K562 (cell line): ENCODE measurements around the gene LY6G6F. TPM values are rescaled to one million over a fixed set of nuclear protein-coding genes. Genes with fewer than 3 reads are reported as not detected.

Experiments
- MITF ChIP-seq: IDR thresholded peaks from 2 replicates; pipeline ENCODE4 v1.6.1; 2014; ENCODE audit warnings: antibody characterized with exemption
- NCOA6 ChIP-seq: fragments of 450-650 bp; IDR thresholded peaks from 2 replicates; pipeline ENCODE4 v1.6.1; 2017; ENCODE audit warnings: mild to moderate bottlenecking
- NFE2 ChIP-seq: IDR thresholded peaks from 2 replicates; pipeline ENCODE4 v1.6.1; 2014; ENCODE audit warnings: antibody characterized with exemption, low read depth
- POLR3A ChIP-seq: IDR thresholded peaks from 2 replicates; pipeline ENCODE4 v1.6.1; 2011; ENCODE audit warnings: borderline replicate concordance, mild to moderate bottlenecking, moderate library complexity; ENCODE audit not compliant: insufficient read length, insufficient read depth; ENCODE audit errors: extremely low read depth
- RBM22 ChIP-seq: fragments of 200-400 bp; formaldehyde crosslinking; IDR thresholded peaks from 2 replicates; pipeline ENCODE4 v1.6.1; 2018; ENCODE audit warnings: low read length, low read depth; ENCODE audit not compliant: poor library complexity, severe bottlenecking
- REST ChIP-seq, 2 experiments: fragments of 450-650 bp; formaldehyde crosslinking in 1 of 2; IDR thresholded peaks; 2 replicates each; pipeline versions ENCODE4 v1.4.0 to v1.6.1; 2014 to 2020; ENCODE audit warnings: mild to moderate bottlenecking in 2 of 2, borderline replicate concordance in 1 of 2, low read depth in 1 of 2
- RNF2 ChIP-seq: sonication (generic); IDR thresholded peaks from 2 replicates; pipeline ENCODE4 v1.6.1; 2016
- SMAD1 ChIP-seq: fragments of 150-350 bp; IDR thresholded peaks from 2 replicates; pipeline ENCODE4 v1.6.1; 2014; ENCODE audit warnings: low read length, low read depth; ENCODE audit not compliant: partially characterized antibody
- ZBTB11 ChIP-seq, 3 experiments: fragments of 200-800 bp in 1 of 3; fragments of 250-450 bp in 1 of 3; fragments of 450-650 bp in 1 of 3; sonication (Bioruptor Pico) in 1 of 3; sonication (Bioruptor generic) in 1 of 3; formaldehyde crosslinking in 1 of 3; IDR thresholded peaks; 2 replicates each; pipeline versions ENCODE4 v1.6.1 to v1.8.0; 2016 to 2022; ENCODE audit warnings: mild to moderate bottlenecking in 2 of 3, missing genetic modification characterization in 2 of 3, missing compliant biosample characterization in 1 of 3, moderate library complexity in 1 of 3
- ZNF398 ChIP-seq: fragments of 250-450 bp; sonication (Bioruptor Pico); IDR thresholded peaks from 2 replicates; pipeline ENCODE4 v1.8.0; 2021; ENCODE audit warnings: moderate library complexity, mild to moderate bottlenecking, inconsistent platforms
- polyA plus RNA-seq, 8 experiments: library from polyadenylated mRNA; depleted of rRNA in 4 of 8; stranded (reverse) in 5 of 8; unstranded in 3 of 8; fragments of >200 nt; fragmentation: Nextera tagmentation in 2 of 8; fragmentation: Illumina TruSeq in 1 of 8; extraction: Ambion mirVana in 2 of 8; extraction: Trizol in 1 of 8; gene quantifications; 2 replicates each; pipeline versions ENCODE4 v1.2.1 to v1.2.3, GENCODE V29; 2011 to 2014; ENCODE audit warnings: inconsistent platforms in 1 of 8, missing spikeins in 1 of 8
- total RNA-seq, 7 experiments: library from RNA; depleted of rRNA in 6 of 7; stranded (reverse); fragments of >200 nt in 6 of 7; fragmentation: Illumina TruSeq in 2 of 7; extraction: Trizol in 2 of 7; gene quantifications; 2 replicates each; pipeline versions ENCODE4 v1.2.1 to v1.2.3, GENCODE V29; 2011 to 2021; ENCODE audit warnings: low replicate concordance in 1 of 7

The LY6G6F gene
- total and polyA plus RNA-seq, 9 of the 15 experiments (the other 6 are each of a cell fraction or from before 2014, with no cell fraction given) = 0.14 to 0.50 (median 0.28) TPM; not detected in 2

- TF ChIP-seq MITF = no peak
- TF ChIP-seq NFE2 = no peak
- TF ChIP-seq REST (IDR thresholded peaks at IDR 0.05; ENCODE audit: borderline replicate concordance) = no peak
- peak; percentile 62; the same call in 1 of the 2 replicates for TF ChIP-seq REST (CRISPR knock-in tag; IDR thresholded peaks at IDR 0.05; ENCODE audit: low read depth)
- no peak for TF ChIP-seq NCOA6
- TF ChIP-seq ZBTB11 (CRISPR knock-in tag; IDR thresholded peaks at IDR 0.05) = peak in 1 of 3 experiments; percentile 14; a peak in 1 of 6 replicates
- no peak for TF ChIP-seq SMAD1
- TF ChIP-seq RBM22 = no peak
- no peak for TF ChIP-seq RNF2
- no peak for TF ChIP-seq POLR3A
- no peak for TF ChIP-seq ZNF398
Measured at GRCh38 chr6:31734821-31735406, 28.2 kb downstream of the LY6G6F start (continued).
